GM18517 (cell line): ENCODE measurements around the gene EDEM3.
"Not testable (repeated sequence)": the region's sequence is repeated elsewhere in the genome, so short reads cannot be mapped to it uniquely, and the experiment has no call there.

Experiments used
- ATAC-seq: cut with Tn5 transposase; IDR thresholded peaks from one replicate; pipeline ENCODE4 v1.9.1; 2021; ENCODE audit warnings: mild to moderate bottlenecking, moderate library complexity; ENCODE audit not compliant: unreplicated experiment

Gene EDEM3, protein sequence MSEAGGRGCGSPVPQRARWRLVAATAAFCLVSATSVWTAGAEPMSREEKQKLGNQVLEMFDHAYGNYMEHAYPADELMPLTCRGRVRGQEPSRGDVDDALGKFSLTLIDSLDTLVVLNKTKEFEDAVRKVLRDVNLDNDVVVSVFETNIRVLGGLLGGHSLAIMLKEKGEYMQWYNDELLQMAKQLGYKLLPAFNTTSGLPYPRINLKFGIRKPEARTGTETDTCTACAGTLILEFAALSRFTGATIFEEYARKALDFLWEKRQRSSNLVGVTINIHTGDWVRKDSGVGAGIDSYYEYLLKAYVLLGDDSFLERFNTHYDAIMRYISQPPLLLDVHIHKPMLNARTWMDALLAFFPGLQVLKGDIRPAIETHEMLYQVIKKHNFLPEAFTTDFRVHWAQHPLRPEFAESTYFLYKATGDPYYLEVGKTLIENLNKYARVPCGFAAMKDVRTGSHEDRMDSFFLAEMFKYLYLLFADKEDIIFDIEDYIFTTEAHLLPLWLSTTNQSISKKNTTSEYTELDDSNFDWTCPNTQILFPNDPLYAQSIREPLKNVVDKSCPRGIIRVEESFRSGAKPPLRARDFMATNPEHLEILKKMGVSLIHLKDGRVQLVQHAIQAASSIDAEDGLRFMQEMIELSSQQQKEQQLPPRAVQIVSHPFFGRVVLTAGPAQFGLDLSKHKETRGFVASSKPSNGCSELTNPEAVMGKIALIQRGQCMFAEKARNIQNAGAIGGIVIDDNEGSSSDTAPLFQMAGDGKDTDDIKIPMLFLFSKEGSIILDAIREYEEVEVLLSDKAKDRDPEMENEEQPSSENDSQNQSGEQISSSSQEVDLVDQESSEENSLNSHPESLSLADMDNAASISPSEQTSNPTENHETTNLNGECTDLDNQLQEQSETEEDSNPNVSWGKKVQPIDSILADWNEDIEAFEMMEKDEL

DNA sequence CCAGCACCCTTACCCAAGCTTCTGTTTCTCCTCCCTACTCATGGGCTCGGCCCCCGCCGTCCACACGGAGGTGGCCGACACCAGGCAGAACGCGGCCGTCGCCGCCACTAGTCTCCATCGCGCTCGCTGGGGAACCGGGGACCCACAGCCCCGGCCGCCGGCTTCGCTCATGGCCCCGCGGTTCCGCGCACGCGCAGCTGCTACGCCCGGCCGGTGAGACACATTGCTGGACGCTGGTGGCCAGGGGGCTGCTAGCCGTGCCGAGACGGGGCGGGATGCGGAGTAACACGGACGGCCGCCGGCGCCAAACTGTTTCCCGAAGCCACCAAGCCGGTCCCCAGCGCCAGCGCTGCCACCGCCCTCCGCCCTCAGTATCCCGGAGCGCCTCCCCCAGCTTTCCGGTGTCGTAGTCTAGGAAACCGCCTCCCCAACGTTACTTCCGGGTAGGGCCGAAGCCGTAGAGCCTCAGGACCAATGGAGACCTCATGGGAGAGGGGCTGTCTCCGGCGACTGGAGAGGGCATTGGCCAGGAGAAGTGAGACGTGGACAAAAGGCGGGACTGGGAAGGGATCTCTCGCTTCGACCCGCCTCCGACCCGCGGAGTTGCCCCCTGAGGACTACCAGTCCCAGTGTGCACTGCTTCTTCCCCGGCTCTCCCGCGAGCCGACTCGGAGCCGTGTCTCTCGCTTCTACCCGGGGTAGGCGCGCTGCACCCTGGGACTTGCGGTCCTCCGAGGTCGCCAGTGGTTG is at the start of gene EDEM3:
Gene EDEM3, minus strand, starts transcription at position 383 of the 750 bp plus-strand sequence. Its CDS starts 212 bp downstream, at position 171.
- peak; percentile 92 for ATAC-seq

DNA sequence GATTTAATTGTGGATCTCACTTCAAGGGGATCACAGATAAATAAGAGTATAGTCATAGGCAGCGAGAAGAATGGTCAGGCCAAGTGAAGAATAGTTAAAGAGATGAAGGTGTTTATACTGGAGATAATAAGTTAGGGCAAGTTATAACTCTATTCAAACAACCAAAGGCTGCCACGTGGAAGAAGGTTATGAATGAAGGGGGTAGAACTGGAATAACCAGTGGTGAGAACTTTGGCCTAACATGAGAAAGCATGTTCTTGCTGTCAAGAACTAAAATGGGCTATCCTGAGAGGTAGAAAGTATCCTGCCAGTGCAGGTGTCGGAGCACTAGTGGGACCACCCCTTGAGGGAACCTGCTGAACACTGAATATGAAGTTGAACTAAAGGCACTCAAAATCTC is 49.6 kb upstream of the EDEM3 start:
- ATAC-seq, result no peak

DNA sequence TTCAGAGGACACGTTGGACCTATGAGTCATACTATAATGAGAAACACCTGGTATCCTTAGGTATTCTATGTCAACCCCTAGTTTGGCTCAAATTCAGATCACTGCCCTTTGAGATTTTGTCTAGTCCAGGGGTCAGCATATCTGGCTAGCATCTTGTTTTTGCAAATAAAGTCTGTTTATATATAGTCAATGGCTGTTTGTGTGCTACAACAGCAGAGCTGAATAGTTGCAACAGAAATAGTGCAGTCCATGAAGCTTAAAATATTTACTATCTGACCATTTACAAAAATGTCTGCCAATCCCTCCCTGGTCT is 48.5 kb upstream of the EDEM3 start:
- no peak for ATAC-seq

DNA sequence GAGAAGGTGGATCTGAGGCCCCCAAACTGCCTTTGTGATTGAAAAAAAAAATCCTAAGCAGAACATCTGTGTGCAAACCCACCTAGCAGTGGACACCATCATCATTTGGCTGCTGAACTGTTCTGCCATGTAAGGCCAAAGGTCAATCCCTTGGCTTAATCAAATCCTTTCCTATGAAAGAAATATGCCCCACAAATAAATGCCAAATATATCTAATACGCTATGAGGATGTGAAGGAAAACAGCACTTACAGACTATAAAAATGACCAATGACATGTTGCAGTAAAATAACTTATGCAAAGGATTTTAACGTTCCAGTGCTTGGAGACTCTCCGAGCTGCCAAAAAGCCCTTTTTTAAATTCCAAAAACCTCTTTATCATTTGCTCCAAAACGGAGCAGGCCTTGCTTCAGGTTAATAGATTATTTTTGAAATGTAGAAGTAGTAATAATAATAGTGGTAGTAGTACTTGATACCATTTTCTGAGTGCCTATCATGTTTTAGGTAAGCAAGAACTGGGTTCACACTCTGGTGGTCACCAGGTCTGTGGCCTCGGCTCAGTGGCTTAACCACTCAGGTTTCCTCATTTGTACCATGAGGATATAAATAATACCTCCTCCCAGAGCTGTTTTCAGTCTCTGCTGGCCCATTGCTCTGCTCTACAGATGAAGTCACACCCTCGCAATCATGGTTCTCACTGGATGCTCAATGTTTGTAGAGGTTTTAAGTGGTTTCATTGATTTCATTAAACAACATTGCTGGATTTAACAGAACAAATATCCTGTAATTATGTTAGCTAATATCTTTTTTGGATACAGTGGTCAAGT is 47.9 kb upstream of the EDEM3 start:
- ATAC-seq, result no peak

DNA sequence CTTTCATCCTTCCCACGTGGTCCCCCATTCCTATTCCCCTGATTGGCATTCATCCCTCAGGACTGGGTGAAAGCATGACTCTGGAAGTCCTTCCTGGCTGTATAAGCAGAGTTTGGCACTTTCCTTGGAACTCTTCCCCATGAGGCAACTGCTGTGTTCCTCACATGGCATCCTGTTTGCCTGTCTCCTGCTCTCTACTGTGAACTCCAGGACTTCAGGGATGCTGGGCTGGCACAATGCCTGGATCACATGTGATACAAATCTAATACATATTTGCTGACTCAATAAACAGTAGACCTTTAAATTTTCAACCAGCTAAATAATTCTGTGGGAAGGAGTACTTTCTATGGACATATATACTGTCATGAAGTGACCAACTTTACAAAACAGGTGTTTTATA is 46.8 kb upstream of the EDEM3 start:
- no peak for ATAC-seq

DNA sequence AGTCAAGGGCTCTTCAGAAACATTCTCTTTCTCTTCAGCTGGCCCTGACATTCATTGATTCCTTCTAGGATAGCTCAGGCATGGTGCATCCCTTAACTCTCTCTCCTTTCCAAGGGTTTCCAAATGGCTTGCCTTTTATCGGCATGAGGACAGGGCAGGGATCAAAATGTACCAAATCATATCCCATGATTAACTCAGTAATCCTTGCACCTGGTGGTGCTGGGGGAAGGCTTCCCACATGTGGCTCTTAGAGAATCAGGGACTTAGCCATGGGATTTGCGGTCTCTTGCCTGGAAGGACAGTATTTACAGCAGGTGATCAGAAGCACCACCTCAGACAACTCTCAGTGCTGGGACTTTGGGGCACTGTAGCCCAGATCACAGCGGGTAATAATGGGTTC is 46.2 kb upstream of the EDEM3 start:
- ATAC-seq, result no peak

DNA sequence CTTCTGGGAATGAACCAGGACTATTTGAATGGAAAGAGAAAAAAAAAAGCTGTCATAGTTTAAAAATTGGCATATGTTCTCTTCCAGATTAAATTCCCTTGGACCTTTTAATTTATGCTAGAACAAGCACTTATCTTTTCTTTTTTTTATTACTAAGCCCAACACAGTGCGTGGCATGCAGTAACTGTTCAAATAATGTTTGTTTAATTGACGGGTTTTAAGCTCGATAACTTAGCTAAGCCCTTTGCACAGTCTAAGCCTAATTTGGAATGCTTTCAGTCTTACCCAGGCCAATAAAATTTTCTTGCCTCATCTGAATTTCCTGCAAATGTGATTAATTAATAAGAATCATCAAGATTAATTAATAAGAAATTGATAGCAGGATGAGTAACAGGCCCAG is 39.3 kb upstream of the EDEM3 start:
- no peak for ATAC-seq

DNA sequence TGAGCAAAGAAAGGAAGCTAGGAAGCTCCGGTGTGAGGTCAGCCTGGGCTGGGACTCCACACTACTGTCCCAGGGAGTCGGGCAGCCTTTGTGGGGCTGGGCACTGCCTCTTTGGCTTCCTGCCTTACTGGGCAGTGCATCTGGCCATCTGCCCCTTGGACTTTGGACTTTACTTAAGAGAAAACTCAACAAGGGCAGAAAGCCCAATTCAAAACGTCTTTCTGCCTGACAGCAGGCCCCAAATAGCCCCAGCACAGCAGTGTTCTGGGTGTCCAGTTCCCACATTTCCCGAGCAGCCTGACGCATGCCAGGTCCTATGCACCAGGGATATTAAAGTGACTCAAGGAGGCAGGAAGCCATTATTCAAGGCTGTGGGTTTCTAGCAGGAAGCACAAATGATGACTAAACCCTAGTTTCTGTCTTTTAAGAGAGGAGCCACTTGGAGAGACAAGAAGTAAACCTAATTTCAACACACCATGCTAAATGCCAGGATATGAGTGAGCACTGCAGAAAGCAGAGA is 37.9 kb upstream of the EDEM3 start:
- no peak for ATAC-seq

DNA sequence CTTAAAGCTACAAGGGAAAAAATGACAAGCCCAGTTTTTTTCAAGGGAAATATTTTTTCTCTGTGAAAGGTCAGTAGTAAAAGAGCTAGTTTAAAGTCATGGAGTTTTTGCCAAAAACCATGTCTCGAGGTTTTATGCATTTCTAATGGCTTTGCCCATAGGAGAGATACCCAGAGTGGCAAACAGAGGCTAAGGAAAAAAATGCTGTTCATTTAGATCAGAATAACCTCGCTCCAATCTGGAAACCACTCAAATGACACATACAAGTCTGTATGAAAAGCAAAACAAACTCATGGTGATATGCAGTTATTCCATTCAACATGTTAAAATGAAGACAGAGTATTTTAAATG is 36.9 kb upstream of the EDEM3 start:
- no peak for ATAC-seq

DNA sequence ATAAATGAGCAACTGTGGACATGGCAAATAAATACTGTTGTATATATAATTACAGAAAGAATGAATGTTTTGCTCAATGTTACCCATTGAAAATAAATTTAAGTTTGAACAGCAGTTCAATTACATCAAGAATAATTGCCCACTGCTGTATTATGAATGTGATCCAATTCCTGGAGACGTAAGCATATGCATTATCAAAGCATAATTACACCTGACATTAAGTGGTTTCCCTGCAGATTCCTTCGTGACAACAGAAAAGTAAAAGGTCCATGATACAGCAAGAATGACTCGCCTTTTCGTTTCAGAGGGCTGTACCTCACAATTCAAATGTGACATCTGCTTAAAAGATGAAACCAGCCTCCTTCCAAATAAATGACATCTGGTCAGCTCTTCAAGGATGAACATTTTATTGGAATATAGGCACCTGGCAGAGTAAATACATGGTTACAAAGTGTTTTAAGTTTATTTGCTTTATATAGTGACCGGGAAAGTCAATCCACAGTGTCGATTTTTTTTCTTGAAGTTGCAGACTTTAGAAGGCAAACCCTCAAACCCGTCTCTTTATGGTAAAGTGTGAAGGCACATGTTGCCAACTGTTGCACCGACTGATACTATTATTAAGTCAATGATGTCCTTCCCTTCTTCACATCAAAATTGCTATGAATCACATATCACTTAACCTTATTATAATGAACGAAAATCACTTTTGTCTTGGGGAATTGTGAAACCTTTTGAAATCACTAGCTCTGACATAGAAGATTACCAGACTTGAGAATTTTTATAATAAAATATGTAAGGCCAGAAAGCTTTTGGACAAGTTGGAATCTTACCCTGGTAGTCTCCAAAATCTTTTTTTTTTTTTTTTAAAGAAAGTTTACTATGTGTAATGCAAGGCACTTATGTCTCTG is 36.2 kb upstream of the EDEM3 start:
- ATAC-seq, result no peak

DNA sequence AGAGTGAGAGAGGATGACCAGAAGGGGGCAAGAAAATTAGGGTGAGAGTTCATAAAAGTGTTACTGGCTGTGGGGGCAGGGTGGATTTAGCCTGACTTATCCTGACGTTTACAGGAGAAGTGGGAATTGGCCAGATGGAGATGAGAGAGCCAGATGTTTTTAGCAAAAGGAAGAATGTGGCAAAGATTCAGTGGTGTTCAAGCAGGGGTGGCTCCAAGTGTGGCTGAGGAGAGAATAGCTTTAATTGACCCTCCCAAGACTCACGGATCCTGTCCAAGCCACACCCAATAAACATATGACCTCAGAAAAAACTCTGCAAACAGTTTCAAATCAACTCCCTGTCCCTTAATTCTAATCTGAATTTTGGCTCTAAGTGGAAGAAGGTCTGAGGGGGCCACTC is 35.2 kb upstream of the EDEM3 start:
- ATAC-seq, result no peak

DNA sequence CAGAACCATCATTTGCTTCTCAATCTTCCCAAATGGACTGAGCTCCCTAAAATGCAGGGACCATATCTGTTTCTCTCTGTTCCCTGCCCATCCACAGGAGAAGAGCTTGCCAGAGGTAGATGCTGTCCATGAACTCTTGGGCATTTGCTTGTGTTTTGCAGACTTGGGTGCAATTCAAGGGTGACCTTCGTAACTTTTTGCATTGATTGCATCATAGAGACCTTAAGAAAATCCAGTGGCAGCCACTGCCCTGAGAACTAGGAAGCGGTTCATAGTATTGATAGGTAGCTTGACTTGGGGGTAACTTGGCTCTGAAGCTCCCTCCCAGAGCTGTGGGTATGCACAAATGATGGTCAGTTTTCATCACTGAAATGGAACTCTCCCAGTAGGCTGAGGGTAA is 34.3 kb upstream of the EDEM3 start:
- no peak for ATAC-seq

DNA sequence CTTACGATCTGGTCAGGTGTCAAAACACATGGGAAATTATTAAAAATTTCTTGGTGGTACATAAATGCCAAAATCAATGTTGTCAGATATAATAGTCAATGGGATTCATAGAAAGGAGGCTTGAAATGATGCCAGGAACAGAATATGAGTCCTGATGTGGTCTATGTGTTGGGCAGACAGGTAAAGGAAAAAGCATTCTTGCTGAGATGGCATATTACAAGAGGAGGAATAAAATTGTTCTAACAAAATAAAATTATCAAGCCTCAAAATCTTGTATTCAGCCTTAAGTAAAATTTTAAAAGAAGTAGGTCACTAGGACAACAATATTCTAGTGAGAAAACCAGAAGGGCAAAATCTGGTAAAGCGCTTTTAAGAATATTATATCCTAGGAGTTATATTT is 30.9 kb upstream of the EDEM3 start:
- ATAC-seq, result no peak

DNA sequence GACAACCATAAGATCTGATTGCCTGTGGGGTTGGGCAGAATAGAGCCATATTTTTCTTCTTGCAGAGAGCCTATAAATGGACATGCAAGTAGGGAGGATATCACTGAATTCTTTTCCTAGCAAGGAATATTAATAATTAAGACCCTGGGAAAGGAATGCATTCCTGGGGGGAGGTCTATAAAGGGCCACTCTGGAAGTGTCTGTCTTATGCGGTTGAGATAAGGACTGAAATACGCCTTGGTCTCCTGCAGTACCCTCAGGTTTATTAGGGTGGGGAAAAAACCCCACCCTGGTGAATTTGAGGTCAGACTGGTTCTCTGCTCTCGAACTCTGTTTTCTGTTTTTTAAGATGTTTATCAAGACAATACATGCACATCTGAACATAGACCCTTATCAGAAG is 29.1 kb upstream of the EDEM3 start:
- ATAC-seq, result not testable (repeated sequence)

DNA sequence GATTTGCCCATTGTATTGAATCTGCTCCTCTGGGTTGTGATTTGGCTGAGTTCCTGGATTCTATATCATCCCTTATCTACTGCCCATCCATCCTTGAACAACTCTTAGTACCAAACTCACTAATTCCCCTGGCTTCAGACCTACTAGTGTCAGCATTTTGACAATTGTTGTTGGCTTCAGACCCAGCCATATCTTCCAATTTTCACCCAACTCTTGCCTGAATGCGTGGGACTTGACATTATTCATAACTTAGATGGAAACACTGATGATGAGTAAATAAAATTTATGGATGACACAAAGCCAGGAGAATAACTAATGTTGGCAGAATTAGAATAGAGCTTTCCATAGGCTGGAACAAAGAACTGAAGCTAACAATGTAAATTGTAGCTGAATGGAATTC is 27.3 kb upstream of the EDEM3 start:
- ATAC-seq, result no peak

DNA sequence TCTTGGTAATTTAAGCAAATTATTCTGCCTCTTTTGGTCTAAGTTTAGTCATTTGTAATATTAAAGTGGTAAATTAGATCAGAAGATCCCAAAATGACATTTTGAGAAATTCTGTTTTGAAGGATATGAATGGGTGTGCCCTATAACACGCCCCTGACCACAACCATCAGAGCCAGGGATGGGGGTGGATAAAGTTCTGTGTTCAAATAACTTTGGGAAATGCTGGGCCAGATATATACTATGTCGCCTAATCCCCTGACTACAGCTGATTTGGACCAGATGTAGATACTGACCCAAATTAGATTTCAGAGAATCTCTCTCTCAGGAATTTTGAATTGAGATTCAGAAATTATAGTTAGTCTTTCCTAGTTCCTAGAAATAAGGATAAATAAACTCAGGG is 21.2 kb upstream of the EDEM3 start:
- ATAC-seq, result no peak

DNA sequence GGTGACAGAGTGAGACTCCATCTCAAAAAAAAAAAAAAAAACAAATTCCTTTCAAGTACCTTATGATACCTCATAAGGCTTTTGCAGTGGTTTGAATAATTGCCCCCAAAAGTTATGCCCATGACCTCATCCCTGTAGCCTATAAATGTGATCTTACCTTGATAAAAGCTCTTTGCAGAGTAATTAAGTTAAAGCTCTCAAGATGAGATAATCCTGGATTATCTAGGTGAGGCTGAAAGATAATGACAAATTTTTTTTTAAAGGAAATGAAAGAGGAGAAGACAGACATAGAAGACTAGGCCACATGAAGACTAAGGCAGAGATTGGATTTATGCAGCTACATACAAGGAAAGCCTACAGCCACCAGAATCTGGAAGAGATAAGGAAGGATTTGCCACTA is 20.7 kb upstream of the EDEM3 start:
- no peak for ATAC-seq

DNA sequence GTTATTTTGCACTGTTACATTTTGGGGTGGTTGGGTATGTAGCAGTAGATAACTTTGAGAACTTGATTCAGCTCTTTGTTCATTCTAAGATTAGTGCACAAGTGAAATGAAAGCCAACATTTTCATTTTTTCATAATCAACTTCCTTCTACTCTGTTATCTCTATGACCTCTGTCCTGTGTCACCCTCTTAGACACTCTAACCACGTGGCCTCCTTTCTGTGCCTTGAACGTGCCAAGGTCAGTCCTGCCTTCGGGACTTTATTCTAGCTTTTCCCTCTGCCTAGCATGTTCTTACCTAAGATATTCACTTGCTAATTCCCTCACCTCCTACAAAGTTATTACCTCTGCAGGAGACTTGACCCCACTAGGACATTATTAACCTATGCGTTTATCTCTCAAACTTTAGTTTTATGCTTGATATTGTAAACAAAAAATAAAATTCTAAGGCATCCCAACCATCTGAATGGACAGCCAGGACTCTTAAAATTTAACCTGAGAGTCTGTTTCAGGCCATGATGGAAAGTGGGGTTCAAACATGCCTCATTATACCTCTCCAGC is 19.2 kb upstream of the EDEM3 start:
- ATAC-seq, result no peak

DNA sequence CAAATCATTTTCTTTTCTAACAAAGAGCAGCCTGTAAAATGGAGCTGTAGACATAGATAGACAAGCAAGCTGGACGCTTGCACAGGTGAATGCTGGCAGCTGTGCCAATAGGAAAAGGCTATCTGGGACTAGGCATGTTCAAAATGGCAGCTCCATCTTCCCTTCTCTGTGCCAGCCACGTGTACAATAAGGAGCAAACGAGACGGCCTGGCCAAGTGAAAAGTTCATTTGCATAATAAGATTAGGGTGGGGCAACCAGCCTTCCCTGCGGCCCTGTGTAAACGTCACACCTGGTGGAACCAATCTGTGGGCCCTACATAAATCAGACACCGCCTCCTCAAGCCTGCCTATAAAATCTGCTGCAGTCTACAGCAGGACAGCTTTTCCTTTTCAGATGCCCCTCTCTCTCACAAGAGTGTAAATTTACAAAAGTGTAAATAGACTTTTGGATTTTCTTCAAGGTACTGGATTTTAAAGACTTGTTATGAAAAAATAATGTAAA is 16.6 kb upstream of the EDEM3 start:
- ATAC-seq, result no peak
